ENCODE data around the gene ACAA1. TPM values are rescaled to one million over a fixed set of nuclear protein-coding genes. Genes with fewer than 3 reads are reported as not detected.

ACAA1 gene
- total and polyA plus RNA-seq, 2 experiments from 2014 or later: 21.4 to 26.6 TPM

DNA sequence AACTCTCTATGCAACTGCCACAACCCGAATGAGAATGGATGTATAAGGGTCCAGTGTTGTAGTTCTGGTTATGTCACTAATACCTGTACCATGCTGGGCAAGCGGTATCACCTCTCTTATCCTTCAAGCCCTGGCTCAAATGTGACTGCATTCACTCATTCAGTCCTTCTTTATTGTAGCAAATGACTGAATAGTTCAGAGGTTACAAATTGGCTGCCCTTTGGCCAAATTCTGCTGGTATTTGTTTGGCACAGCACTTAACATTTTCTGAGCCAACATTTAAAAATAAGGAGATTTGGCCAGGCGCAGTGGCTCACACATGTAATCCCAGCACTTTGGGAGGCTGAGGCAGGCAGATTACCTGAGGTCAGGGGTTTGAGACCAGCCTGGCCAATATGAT is 50.4 kb downstream of the ACAA1 start (continued):
- TF ChIP-seq, protein P1, sequence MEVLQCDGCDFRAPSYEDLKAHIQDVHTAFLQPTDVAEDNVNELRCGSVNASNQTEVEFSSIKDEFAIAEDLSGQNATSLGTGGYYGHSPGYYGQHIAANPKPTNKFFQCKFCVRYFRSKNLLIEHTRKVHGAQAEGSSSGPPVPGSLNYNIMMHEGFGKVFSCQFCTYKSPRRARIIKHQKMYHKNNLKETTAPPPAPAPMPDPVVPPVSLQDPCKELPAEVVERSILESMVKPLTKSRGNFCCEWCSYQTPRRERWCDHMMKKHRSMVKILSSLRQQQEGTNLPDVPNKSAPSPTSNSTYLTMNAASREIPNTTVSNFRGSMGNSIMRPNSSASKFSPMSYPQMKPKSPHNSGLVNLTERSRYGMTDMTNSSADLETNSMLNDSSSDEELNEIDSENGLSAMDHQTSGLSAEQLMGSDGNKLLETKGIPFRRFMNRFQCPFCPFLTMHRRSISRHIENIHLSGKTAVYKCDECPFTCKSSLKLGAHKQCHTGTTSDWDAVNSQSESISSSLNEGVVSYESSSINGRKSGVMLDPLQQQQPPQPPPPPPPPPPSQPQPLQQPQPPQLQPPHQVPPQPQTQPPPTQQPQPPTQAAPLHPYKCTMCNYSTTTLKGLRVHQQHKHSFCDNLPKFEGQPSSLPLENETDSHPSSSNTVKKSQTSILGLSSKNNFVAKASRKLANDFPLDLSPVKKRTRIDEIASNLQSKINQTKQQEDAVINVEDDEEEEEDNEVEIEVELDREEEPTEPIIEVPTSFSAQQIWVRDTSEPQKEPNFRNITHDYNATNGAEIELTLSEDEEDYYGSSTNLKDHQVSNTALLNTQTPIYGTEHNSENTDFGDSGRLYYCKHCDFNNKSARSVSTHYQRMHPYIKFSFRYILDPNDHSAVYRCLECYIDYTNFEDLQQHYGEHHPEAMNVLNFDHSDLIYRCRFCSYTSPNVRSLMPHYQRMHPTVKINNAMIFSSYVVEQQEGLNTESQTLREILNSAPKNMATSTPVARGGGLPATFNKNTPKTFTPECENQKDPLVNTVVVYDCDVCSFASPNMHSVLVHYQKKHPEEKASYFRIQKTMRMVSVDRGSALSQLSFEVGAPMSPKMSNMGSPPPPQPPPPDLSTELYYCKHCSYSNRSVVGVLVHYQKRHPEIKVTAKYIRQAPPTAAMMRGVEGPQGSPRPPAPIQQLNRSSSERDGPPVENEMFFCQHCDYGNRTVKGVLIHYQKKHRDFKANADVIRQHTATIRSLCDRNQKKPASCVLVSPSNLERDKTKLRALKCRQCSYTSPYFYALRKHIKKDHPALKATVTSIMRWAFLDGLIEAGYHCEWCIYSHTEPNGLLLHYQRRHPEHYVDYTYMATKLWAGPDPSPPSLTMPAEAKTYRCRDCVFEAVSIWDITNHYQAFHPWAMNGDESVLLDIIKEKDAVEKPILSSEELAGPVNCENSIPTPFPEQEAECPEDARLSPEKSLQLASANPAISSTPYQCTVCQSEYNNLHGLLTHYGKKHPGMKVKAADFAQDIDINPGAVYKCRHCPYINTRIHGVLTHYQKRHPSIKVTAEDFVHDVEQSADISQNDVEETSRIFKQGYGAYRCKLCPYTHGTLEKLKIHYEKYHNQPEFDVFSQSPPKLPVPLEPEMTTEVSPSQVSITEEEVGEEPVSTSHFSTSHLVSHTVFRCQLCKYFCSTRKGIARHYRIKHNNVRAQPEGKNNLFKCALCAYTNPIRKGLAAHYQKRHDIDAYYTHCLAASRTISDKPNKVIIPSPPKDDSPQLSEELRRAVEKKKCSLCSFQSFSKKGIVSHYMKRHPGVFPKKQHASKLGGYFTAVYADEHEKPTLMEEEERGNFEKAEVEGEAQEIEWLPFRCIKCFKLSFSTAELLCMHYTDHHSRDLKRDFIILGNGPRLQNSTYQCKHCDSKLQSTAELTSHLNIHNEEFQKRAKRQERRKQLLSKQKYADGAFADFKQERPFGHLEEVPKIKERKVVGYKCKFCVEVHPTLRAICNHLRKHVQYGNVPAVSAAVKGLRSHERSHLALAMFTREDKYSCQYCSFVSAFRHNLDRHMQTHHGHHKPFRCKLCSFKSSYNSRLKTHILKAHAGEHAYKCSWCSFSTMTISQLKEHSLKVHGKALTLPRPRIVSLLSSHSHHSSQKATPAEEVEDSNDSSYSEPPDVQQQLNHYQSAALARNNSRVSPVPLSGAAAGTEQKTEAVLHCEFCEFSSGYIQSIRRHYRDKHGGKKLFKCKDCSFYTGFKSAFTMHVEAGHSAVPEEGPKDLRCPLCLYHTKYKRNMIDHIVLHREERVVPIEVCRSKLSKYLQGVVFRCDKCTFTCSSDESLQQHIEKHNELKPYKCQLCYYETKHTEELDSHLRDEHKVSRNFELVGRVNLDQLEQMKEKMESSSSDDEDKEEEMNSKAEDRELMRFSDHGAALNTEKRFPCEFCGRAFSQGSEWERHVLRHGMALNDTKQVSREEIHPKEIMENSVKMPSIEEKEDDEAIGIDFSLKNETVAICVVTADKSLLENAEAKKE (CRISPR knock-in tag; IDR thresholded peaks at IDR 0.05): no peak
- TF ChIP-seq ETS1 (IDR thresholded peaks at IDR 0.05): no peak
- no peak for TF ChIP-seq POLR2AphosphoS5 (IDR thresholded peaks at IDR 0.05; ENCODE audit: low read depth)
- TF ChIP-seq NANOG (IDR thresholded peaks at IDR 0.05; ENCODE audit: borderline replicate concordance): no peak

DNA sequence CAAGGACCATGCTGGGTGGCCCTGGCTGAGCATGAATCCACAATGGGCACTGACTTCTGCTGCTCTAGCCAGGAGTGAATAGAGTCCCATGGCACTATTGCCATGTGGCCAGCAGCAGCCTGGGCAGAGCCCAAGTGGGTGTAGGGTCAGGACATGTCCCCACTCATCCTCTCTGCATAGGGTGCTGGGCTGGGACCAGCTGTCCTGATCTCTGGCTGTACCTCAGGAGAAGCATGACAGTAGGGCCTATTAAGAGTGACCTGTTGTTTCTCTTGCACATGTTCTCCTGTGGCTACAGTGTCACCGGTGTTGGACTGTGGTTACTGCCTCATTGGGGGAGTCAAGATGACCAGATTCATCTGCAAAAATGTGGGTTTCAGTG is 51.0 kb downstream of the ACAA1 start:
- Histone ChIP-seq H3K9me2 (ENCODE audit: insufficient read depth) (no peaks in the 10 kb centered on the region), H3K27ac (ENCODE audit: low read depth) (no peak overlapping the region), H4K20me1 (replicated peaks; ENCODE audit: insufficient read depth) (no peaks in the 10 kb centered on the region), H3K4me3 (no peak overlapping the region), H3F3A (replicated peaks; ENCODE audit: low read depth) (0 out of 2 replicates have a peak, but pooled peaks cover 4% of the 10 kb centered on the region), H2AFZ (no peak overlapping the region), H3K4me2 (no peak overlapping the region), H3K79me2 (replicated peaks; ENCODE audit: insufficient read depth) (no peaks in the 10 kb centered on the region), H3K36me3 (ENCODE audit: insufficient read depth) (no peaks in the 10 kb centered on the region), H3K4me1 (ENCODE audit: insufficient read depth) (no peaks in the 10 kb centered on the region), H3K27me3 (ENCODE audit: insufficient read depth) (no peaks in the 10 kb centered on the region)
- H3K4me1 Mint-ChIP-seq: no peaks in the 10 kb centered on the region
- peaks cover 20% of the 10 kb centered on the region for H3K36me3 Mint-ChIP-seq (ENCODE audit: low read depth)
- DNase-seq (ENCODE audit: low spot score): no peak
- no peak for ATAC-seq
- H3K4me3 Mint-ChIP-seq: no peak overlapping the region
- H3K27me3 Mint-ChIP-seq (ENCODE audit: insufficient read depth, low read depth, poor library complexity): peaks cover 29% of the 10 kb centered on the region
- H3K9me3 Mint-ChIP-seq: peaks cover 28% of the 10 kb centered on the region
- no peak overlapping the region for H3K27ac Mint-ChIP-seq
- TF ChIP-seq STAT1 (IDR thresholded peaks at IDR 0.05; ENCODE audit: unreplicated experiment) (no peak), NANOG (IDR thresholded peaks at IDR 0.05; ENCODE audit: borderline replicate concordance) (no peak), EZH2 (IDR thresholded peaks at IDR 0.05; ENCODE audit: low read depth, unreplicated experiment) (no peak), ZNF331 (CRISPR knock-in tag; IDR thresholded peaks at IDR 0.05; ENCODE audit: low read depth) (no peak), ETS1 (IDR thresholded peaks at IDR 0.05) (no peak), JUNB (IDR thresholded peaks at IDR 0.05; ENCODE audit: unreplicated experiment) (no peak)
- TF ChIP-seq, protein P2, sequence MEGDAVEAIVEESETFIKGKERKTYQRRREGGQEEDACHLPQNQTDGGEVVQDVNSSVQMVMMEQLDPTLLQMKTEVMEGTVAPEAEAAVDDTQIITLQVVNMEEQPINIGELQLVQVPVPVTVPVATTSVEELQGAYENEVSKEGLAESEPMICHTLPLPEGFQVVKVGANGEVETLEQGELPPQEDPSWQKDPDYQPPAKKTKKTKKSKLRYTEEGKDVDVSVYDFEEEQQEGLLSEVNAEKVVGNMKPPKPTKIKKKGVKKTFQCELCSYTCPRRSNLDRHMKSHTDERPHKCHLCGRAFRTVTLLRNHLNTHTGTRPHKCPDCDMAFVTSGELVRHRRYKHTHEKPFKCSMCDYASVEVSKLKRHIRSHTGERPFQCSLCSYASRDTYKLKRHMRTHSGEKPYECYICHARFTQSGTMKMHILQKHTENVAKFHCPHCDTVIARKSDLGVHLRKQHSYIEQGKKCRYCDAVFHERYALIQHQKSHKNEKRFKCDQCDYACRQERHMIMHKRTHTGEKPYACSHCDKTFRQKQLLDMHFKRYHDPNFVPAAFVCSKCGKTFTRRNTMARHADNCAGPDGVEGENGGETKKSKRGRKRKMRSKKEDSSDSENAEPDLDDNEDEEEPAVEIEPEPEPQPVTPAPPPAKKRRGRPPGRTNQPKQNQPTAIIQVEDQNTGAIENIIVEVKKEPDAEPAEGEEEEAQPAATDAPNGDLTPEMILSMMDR (conservative IDR thresholded peaks at IDR 0.05; ENCODE audit: low read depth in 2 of 2): no peak

All from GM23338 (cell line).